ENCODE results near the gene ABHD8.
"Not testable (repeated sequence)": the region's sequence is repeated elsewhere in the genome, so short reads cannot be mapped to it uniquely, and the experiment has no call there.

The ABHD8 gene

GRCh38 chr19:17294051-17294891, 9.0 kb downstream of the ABHD8 start:
- DNase-seq, result no peak

DNA sequence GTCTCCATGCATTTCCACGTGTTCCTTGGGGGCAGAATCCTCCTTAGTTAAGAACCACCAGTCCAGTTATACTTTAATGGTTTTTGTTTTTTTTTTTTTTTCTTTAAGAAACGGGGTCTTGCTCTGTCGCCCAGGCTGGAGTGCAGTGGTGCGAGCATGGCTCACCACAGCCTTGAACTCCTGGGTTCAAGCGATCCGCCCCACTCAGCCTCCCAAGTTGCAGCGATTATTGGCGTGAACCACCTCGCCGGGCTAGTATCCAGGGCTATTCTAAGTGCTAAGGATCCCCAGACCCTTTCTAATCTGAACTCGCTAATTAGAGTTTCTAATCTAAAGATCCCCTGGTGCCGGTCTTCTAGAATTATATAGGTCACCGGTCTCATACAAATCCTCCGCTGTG, 9.6 kb downstream of the ABHD8 start:
- DNase-seq, result no peak

DNA sequence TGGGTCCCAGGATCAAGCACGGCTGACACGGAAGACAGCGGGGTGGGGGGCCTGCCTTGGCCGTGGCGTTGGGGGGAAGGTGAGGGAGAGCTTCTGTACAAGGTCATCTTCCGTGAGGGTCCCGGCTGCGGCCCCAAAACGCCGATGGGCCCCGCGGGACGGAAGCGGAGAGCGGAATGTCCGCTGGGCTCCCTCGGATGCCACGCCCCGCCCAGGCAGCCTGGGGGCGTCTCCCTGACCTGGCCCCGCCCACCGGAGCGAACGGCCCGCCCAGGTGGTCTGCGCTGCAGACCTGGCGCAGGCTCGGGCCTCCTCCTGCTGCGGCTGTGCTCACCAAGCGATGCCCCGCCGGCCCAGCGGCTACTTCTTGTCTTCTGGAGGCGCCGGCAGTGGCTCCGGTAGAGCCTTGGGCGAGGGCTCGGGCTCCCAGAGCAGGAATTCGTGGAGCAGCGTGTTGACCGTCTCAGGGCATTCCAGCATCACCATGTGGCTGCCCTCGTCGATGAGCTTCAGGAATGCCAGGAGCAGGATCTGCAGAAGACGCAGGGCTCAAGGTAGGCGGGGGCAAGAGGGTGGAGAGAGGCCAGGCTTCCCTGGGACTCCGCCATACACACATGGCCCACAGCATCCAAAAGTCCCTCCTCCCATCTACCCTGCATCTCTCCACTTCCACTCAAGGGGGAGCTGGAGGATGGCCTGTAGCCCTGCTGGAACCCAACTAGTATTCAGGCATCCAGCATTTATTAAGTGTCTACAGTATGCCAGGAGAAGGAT, 10.7 kb downstream of the ABHD8 start:
- no peak for DNase-seq

GRCh38 chr19:17289489-17289888, 13.7 kb downstream of the ABHD8 start:
- DNase-seq, result no peak

GRCh38 chr19:17286752-17287151, 16.5 kb downstream of the ABHD8 start:
- no peak for DNase-seq

- DNase-seq, result no peak
Observed at GRCh38 chr19:17286263-17286662, 17.0 kb downstream of the ABHD8 start.

DNA sequence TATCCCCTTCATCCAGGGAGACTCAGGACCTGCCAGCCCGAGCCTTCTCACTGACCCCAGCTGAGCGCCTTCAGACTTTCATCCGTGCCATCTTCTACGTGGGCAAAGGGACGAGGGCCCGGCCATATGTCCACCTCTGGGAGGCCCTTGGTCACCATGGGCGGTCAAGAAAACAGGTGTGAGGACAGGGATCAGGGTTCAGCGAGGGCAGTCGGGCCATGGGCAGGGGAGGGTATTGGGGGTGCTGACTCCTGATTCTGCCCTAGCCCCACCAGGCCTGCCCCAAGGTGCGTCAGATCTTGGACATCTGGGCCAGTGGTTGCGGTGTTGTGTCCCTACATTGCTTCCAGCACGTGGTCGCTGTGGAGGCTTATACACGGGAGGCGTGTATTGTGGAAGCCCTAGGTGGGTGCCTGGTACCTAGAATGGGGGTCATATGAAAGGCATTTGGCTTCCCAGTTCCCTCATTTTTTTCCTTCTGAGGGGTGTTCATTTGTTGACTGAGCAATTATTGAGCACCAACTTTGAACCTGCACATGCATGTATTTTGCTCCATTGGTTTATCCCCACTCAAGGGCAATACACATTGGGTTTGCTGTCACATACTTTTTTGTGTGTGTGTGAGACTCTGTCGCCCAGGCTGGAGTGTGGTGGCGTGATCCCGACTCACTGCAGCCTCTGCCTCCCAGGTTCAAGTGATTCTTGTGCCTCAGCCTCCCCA, 17.6 kb downstream of the ABHD8 start:
- DNase-seq, result no peak

- no peak for DNase-seq
Observed at GRCh38 chr19:17283504-17283996, 19.7 kb downstream of the ABHD8 start.

DNA sequence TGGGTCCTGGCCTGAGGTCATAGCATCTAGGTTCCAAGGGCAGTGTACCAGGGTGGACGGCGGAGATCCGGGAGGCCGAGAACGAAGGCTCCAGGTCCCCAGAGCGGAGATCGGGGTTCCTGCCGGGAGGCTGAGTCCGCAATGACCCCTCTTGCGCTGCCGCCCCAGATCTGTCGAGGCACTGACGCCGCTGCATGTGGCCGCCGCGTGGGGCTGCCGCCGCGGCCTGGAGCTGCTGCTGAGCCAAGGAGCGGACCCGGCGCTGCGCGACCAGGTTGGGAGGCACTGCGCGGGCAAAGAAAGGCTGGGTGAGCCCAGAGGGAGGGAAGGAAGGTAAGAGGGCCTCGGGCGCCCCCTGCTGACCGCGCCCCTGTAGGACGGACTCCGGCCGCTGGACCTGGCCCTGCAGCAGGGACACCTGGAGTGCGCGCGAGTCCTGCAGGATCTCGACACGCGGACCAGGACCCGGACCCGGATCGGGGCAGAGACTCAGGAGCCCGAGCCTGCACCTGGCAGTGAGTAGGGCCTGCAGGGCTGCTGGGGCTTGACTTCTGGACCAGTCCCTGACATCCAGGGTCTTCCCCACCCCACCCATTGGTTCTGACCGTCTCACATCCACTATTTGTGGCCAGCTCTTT, 20.6 kb downstream of the ABHD8 start:
- peak; percentile 75 for DNase-seq

DNA sequence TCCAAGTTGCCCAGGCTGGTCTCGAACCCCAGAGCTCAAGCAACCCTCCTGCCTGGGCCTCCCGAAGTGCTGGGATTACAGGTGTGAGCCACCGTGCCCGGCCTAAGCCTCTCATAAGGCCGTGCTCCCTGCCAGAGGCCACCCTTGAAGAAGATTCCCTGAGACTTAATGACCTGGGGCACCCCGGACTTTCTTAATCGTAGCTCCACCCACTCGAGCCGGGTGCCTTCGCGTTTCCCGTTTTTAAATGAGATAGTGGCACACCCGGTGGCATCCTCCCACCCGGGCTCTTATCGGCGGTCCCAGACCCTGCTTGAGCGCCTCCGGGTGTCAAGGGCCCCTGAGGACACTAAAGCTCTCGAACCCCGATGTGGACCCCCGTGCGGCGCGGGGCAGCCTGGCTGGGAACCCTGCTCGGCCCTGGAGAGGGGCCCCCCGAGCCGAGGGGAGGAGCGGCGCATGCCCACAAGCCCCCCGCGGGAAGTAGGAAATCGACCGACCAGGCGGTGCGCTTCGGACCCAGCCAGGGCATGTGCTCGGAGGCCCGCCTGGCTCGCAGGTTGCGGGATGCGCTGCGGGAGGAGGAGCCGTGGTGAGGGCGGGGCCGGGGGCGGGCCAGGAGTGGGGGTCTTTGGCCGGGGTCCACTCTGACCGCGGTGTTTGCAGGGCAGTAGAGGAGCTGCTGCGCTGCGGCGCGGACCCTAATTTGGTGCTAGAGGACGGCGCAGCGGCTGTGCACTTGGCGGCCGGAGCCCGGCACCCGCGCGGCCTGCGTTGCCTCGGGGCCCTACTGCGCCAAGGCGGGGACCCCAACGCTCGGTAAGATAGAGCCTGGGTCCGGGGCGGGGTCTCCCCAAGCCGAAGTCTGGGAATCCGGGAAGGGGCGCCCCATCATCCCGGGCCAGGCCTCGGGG, 21.6 kb downstream of the ABHD8 start, which contains the start of gene ANKLE1:
ANKLE1 (plus strand) TSS at position 511 of the 914 bp plus-strand sequence; CDS start at position 531, 20 bp downstream.
- no peak for DNase-seq

- no peak for DNase-seq
Observed at GRCh38 chr19:17279436-17279835, 23.8 kb downstream of the ABHD8 start.

- DNase-seq, result no peak
Observed at GRCh38 chr19:17275441-17276175, 27.6 kb downstream of the ABHD8 start.

DNA sequence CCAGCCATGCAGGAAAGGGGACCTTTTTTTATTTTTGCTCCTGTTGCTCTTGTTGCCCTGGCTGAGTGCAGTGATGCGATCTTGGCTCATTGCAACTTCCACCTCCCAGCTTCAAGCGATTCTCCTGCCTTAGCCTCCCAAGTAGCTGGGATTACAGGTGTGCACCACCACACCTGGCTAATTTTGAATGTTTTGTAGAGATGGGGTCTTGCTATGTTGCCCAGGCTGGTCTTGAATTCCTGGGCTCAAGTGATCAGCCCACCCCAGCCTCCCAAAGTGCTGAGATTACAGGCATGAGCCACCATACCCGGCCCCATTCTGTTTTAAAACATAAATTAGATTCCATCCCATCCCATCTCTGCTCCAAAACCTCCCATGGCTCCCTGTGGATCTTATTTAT, 28.3 kb downstream of the ABHD8 start:
- DNase-seq, result not testable (repeated sequence)

- no peak for DNase-seq
Observed at GRCh38 chr19:17268754-17269153, 34.5 kb downstream of the ABHD8 start.

DNA sequence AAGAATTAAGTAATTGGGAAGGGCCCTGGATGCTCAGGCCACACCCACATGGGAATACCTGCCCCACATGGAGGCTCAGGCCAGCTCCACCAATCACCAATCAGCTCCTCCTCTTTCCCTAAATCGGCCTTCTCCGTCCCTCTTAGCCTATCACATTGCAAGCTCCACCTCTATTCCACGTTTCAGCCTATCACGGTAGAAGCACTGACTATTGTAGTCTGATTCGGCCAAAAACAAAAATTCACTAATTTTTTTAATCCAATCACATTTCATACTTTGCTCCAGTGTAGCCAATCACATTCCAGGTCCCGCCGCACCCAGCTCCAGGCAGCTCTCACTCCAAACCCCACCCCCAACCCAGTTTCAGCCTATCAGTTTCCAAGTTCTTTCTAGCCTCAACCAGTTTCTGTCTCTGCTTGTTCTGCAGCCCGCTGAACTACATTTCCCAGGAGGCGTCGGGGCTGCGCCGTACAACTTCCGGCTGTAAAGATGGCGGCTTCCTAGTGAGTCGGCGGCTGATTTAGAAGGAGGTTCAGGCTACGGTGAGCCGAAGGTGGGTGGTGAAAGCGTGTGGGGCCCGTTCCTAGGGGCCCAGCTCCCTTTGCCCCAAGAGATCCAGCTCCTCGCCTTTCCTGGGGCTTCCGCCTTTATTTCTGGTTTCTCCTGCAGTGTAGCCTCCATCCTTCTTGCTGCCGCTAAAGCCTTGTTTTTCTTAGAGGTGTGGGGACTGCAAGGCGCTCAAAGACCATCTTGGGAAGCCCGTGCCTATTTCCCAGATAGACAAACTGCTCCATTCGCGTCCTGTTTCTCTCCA, 36.0 kb downstream of the ABHD8 start, which contains the start of gene BABAM1:
BABAM1 (plus strand) TSS at position 469 of the 814 bp plus-strand sequence. CDS start 1,364 bp downstream, outside the sequence.
- peak; percentile 95 for DNase-seq

DNA sequence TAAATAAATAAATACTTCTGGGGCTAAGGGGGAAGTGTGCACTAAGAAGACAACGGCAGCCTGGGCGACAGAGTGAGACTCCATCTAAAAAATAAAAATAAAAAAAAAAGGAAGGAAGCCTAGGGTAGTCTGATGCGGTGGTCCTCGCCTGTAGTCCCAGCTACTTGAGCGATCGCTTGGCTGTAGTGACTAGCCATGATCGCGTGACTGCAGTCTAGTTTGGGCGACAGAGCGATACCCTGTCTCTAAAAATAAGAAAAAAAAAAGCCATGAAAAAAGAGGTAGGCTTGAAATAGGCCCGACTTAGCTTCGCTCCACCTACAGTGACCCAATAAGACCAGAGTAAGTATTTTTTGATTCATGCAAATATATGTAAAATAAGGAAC, 36.6 kb downstream of the ABHD8 start:
- DNase-seq, result no peak

DNA sequence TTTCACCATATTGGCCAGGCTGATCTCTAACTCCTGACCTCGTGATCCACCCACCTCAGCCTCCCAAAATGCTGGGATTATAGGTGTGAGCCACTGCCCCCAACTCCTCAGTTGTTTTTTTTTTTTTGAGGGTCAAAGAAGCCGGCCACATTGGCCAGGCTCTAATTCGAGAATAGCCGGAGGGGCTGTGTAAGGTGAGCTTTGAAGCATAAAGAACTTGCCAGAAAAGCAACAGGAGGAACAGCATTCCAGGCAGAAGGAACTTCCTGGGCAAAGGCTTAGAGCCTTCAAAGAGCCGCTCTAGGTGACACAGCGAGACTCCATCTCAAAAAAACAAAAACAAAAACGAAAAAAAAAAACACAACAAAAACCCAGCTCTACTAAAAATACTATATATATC, 37.2 kb downstream of the ABHD8 start:
- DNase-seq, result no peak

DNA sequence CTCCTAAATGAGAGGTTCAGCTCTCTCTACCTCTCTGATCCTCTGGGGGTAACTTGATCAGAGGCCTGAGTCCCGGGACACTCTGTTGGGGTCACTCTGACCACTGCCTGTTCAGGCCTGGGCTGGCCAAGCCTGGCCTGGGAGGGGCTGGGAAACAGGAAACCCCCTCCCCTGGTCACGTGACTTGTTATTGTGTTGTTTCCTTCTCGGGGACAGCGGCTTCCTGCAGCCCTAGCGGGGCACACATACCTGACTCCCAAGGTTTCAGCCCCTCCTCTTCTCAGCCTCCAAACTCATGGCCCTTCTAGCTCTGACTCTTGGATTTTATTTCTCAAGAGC, 38.6 kb downstream of the ABHD8 start, which contains the start of gene USHBP1:
USHBP1 (minus strand) TSS at position 105 of the 339 bp plus-strand sequence. CDS start 446 bp downstream, outside the sequence.
- no peak for DNase-seq

All from NCI-H1092 (cell line).